GM21447 (cell line): ENCODE results near the gene PABPN1.

ENCODE experiments used
- ATAC-seq: cut with Tn5 transposase; IDR thresholded peaks from one replicate; pipeline ENCODE4 v1.9.1; 2021; ENCODE audit not compliant: unreplicated experiment

Gene PABPN1

DNA sequence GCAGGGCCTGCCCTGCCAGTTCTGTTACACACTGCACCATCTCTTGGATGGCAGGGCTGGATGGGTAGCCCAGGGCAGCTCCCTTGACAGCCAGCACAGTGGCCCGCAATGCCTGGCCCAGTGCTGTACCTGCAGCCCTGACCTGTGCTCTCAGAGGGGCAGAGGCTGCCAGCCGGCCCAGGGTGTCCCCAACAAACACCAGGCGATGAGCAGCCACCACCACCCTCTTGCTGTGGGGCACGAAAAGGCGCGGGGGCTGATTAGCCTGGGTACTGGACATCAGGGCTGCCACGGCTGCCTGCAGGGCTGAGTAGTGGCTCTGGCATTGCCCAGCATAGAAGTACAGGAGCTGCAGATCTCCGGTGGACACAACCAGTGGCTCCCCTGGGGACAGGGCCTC lies 36.0 kb downstream of the PABPN1 start:
- no peak for ATAC-seq

DNA sequence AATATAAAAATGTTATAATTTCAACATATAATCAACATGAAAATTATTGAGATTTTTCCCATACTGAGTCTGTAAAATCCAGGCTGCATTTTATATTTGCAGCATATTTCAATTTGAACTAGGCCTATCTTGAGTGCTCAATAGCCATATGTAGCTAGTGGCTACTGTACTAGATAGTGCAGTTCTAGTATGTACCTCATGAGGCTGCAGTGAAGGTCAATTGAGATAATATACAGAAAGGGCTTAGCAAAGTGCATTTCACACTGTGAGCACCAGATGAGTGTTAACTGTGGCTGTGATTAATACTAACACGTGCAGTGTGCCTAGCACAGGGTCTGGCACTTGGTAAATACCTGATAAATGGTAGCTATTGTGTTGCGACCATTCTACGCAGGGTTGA lies 36.8 kb downstream of the PABPN1 start:
- ATAC-seq, result no peak

DNA sequence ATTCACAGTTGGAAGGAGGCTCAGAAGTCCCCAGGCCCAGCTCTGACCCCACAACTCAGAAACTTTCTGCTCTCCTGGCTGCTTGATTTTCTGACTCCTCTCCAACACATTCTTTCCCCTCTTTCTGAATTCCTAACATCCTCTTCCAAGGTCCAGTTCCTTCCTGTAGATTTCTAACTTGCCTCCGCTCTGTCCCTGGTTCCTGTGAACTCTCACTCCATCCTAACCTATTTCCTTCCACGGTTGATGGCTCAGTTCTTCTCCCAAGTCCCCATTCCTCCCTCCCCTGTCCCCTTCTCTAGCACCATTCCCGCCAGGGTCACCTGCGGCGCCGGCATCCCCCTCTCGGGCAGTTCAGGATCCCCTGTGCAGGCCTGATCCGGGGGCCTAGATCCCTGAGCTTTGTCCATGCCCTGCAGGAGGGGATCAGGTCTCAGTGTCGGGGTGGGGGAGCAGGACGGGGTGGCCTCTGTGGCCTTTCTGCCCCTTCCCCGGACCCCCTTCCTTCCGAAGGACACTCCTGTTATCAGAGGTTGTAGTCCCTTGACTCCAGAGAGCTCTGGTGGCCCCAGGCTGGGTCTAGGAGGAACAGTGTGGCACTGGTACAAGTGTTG lies 37.4 kb downstream of the PABPN1 start:
- no peak for ATAC-seq

DNA sequence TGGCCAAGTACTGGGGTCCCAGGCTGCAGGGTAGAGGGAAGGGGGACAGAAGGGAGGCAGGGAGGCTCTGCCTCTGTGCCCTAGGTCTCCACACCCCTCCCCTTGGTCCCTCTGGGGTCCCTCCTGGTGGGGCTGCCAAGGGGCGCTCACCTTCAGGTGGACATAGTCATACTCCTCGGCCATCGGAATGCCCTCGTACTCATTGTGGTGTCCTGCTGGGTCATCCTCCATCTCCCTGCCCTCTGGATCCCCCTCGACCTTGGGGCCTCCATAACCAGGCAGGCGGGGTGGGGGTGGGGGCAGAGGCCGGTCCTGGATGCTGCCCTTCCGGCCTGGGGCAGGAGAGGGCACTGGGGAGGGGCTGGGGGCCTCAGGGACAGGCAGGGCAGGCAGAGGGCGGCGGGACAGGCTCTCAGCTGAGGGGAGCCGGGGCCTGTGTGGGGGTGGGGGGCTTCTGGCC lies 37.9 kb downstream of the PABPN1 start:
- ATAC-seq, result no peak

DNA sequence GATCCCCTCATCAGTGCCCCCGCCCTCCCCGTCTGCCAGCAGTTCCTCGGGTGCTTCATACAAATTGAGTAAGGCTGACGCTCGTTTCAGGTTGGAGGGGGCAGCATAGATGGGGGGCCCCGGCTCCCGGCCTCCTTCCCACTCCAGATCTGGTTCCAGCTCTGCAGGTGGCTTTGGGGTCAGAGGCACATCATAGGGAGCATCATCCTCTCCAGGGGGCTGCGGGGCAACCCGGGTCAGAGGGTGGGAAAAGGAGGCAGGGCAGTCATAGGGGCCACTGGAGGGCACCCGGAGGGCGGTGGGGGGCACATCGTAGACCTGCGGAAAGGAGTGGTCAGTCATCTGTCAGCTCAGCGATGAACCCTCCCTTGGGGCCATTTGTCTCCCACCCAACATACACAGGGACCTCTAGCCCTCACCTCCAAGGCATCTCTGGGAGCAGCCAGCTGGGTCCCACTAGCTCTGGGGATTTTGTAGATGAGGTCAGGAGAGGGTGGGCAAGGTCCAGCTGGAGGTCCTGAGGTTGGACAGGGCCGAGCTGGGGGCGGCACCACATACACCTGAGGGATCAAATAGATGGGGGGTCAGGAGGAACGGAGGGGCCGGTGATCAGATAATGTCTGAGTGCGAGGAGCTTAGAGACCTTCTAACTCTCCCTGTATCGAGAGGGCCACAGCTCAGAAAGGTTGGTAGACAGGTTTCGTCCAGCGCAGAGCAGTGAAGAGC lies 38.6 kb downstream of the PABPN1 start:
- no peak for ATAC-seq

DNA sequence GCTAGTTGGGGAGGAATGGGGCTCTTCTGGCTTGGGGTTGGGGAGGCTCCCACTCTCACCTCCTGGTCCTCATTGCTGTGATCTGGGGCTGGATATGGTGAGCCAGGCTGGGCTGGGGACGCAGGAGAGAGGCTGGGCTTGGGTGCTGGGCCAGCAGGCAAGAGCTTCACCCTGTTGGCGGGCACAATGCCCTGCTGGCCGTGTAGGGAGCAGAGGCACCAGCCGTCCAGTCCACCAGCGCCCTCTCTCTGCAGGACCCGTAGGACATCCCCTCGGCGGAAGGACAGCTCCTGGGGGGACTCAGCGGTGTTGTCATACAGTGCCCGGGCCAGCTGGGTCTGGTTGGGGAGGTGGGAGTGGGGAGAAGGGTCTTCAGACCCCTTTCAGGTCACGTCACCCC lies 39.2 kb downstream of the PABPN1 start:
- no peak for ATAC-seq

DNA sequence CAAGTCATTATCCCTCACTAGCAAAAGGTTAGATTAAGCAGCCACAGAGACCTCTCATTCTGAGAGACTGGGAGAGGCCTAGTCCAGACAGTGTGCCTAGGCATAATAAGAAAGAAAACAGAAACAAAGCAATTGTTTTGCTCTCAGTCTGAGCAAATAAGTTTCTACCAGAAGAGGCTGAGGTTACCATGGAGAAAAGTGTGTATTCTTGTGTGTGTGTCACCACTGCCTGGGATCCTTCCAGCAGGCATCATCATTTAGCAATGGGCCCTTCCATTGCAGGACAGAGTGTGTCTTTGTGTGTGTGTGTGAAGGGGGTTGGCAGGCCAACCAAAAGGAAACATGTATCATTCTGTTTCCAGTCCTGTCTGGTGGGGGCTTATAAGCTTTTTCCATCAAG lies 40.1 kb downstream of the PABPN1 start:
- ATAC-seq, result no peak

DNA sequence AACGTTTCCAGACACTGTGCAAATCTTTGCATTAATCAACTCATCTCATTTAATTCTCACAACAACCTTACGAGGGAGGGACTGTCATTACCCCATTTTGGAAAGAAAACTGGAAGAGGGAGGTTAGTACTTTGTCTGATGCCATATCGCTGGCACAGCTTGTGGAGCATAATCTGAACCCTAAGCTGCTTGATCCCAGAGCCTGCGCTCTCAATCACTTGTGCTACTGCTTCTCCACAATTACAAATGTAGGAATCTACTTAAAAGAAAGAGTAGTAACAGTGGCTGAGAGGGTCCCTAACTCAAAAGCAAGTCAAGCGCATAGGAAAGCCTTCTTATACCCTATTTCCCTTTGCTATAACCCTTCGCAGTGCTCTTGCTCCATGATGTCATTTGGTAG lies 40.5 kb downstream of the PABPN1 start:
- ATAC-seq, result no peak

DNA sequence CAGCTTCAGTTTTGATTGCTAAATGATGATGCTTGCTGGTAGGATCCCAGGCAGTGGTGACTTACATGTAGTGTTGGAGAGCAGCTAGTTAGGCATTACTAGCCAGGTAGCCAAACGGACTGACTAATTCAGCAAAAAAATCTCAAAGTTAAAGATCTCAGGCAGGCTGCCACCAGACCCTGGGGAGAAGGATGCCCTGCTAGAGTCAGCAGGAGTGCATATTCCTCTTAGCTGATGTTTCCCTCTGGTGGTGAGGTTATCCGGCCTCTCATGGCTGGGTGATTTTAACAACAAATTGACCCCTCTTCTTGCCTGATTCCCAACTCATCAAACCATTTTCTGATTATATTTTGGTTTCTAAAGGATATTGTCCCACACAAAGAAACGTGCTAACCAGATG lies 40.9 kb downstream of the PABPN1 start:
- ATAC-seq, result no peak

DNA sequence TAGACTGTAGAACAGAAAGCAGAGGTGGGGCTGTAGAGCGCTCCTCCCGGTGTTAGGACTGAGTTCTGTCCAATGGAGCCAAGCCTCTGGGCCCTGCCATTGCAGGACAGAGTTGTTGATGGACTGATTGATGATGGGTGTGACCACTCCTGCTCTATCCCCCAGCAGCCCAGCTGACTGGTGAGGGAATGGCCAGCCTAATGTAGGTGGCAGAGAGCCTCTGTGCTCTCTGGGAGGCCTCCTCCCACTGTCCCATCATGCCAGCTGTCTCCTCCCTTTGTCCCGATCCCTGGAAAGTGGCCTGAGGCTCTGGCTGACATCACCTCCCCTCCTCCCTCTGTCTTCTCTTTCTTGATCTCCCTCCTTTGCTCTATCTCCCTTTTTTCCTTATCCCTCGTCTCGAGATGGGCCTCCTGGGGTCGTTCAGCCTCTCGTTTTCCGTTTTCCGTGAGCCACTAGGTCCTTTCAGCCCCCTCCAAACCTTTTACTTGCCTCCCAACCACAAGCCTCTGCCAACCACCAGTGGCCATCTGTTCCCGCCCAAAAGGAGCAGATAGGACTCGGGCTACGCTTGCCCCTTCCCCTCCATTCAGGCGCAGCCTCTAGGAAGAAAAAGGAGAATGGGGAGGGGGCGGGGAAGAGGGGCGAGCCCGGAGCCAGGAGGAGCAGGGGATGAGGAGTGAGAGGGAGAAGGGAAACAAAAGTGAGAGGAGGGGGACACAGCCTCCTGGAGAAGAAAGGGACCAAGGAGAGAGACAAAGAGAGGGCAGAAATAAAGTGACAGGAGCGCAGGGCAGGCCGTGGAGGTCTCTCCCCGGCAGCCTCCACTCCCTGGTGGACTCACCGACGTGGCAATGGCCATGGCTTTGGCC lies 43.1 kb downstream of the PABPN1 start:
- ATAC-seq, result no peak

DNA sequence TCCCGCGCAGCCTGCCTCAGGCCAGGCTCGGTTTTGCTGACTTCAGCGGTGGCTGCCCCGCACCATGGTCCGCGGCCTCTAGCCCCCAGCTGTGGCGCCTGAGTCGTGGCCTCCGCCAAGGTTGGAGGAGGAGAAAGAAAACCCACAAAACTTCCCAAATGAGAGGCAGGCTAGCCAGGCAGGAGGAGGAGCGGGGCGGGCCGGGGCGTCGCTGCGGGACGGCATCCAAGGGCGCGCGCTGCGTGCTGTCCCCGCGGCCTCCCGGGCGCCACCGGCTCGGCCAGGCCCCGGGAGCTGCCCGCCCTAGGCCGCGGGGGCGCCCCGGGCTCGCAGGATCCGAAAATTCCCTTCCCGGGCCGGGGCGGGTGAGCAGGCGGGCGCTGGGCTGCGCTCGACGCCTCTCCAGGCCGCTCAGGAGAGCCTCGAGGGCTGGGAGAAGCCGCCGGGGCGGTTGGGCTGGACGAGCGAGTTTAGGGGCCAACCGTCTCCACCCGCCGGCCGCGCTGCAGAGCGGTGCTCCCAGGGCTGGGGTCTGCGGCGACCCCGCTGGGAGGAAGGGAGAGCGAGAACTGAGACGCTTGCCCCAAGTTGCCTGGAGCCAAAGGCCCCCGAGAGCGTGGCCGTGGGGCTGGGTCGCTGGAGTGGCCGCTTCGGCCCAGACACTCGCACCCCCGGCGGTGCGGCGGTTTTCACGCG lies 43.9 kb downstream of the PABPN1 start, which contains the start of gene EFS:
TSS of gene EFS (minus strand) at position 137 of the 696 bp plus-strand sequence. CDS start 147 bp downstream, outside the sequence.
- ATAC-seq, result no peak

DNA sequence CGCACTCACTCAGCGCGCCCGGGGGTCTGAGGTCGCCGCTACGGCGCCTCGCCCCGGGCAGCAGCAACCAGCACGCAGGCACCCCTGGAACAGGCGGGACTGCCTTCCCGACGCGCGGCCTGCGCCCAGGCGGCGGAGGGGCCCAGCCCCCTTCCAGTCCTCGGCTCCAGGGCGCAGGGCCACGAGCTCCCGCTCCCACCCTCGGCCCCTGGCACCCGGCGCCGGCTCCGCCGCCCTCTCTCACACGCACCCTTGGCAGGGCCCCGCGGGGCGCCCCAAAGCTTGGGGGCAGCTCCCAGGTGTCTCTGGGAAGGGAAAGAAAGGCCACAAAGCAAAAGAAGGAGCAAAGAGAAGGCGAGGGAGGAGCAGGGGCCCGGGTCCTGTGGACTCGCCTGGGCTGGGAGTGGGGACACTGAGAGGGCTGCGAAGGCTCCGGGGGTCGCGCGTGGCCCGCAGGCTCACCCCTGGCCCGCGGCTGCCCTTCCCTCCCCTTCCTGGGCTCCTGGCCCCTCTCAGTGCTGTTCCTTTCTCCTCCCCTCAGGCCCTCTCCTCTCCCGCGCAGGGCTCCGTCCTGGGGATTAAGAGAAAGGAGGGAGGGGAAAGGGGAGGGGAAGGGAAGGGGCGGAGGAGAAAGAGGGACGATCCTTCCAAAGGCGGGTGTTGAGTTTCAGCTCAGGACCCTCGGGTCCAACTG lies 44.6 kb downstream of the PABPN1 start:
- no peak for ATAC-seq

DNA sequence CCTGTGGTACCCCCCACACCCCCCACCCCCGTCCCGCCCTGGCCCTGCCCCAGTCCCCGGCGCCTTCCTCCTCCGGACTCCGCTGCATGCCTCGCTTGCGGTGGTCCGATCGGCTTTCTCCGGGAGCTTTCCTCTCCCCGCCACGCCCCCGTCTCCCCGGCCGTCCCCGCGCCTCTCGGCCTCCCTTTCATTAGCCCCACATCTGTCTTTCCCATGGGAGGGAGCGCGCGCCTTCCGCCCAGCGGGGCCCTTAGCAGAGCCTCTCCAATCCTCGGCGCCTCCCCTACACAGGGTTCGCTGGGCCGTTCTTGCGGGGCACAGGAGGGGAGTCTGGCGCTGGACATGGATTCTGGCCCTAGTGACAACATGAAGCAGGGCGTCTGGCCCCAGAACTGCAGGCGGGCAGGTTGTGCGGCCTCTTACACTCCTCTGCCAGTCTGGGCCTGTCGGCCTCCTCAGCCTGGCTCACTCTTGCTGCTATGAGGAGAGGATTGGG lies 45.2 kb downstream of the PABPN1 start:
- ATAC-seq, result no peak

DNA sequence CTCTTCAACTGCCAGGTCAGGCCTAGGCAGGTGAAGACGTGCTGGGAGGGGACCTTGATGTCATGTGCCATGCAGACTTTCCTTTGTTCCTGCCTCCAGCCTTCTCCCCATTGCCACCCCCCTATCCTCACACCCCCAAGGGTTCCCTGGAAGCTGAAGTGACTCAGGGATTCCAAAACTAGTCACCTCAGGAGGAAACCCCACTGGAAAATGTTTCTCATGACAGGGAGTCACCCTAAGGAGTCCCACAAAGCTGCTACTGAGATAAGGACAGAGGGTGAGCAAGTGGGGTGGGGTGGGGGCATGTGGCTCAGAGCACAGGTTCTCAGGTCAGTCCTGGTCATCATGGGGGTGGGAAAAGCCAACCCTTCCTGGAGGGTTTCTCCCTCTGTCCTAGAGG lies 49.0 kb downstream of the PABPN1 start:
- no peak for ATAC-seq

DNA sequence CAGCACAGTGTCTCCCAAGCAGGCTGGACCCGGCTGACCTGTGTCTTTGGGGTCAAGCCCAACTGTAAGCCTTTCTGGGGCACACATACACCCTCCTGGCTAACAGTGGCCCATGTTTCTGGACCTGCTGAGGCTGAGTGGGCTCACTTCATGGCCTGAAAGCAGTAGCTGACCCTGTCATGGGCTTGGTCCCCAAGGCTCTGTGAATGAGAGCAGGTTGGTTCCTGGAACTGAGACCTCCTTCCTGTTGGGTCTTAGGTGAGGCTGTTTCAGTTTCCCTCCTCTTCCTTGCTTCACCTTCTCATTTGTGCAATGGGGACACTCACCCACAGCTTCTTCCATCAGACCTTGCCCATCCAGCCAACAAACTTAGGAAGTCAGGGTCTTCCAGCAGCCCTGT lies 50.6 kb downstream of the PABPN1 start:
- ATAC-seq, result no peak

DNA sequence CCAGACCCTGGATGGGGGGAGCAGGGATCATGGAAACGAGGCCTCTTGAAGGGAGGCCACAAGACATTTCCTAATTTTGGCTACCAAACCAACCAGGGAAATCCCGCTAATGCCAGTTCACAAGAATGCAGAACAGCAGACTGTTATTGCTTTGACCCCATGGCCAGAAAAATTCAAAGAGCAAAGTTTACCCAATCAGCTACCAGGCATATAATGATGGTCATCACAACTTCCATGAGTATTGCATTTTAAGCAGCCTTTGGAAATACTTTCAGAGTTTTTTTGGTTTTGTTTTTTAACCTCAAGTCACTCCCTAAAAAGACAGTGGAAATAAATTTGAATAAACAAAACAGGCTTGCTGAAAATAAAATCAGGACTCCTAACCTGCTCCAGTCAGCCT lies 51.3 kb downstream of the PABPN1 start, which contains the start of gene IL25:
TSS of gene IL25 (plus strand) at position 301 of the 400 bp plus-strand sequence.
- no peak for ATAC-seq

DNA sequence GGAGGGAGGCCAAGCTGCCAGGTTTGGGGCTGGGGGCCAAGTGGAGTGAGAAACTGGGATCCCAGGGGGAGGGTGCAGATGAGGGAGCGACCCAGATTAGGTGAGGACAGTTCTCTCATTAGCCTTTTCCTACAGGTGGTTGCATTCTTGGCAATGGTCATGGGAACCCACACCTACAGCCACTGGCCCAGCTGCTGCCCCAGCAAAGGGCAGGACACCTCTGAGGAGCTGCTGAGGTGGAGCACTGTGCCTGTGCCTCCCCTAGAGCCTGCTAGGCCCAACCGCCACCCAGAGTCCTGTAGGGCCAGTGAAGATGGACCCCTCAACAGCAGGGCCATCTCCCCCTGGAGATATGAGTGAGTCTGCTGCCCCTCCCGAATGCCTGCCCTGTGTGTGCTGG lies 51.8 kb downstream of the PABPN1 start:
- no peak for ATAC-seq
